ENCODE measurements around the gene SYNGR1. TPM values are rescaled to one million over a fixed set of nuclear protein-coding genes. Genes with fewer than 3 reads are reported as not detected.

Gene SYNGR1
- total and polyA plus RNA-seq, 8 donors: 0.45 to 18.1 (median 6.4) TPM

DNA sequence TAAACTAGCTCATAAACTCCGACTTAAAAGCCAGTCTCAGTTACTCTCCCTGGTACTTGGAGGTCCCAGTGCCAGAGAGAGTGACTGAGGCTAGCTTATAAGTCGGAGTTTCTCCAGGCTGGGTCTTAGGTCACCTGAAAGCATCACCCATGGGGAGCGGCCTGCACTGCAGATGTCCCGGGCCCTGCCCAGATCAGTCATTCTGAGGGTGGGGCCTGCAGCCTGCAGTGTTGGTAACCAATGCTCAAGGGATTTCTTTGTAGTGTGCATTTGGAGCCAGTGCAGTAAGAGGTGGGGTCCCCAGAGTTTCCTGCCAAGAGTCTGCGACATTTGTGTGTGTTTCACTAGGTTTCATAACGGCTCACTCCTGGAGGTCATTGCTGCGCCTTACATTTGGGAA lies 64.6 kb downstream of the SYNGR1 start:
- Histone ChIP-seq H3K4me1 (peaks cover 0 to 48% (median 16%) of the 10 kb centered on the region in 4 donors), H3K36me3 (peaks cover 39 to 50% (median 47%) of the 10 kb centered on the region in 4 donors), H3K27me3 (no peaks in the 10 kb centered on the region), H3K27ac (no peak overlapping the region), H3K9me3 (no peaks in the 10 kb centered on the region), H3K4me3 (no peak overlapping the region)
- intact Hi-C loops (cut with DNase I; ENCODE audit: low total_unique reads): no loop called here
- WGBS, 5 donors: 84 to 96% (median 92%) methylated on average over 7 of the region's 7 CpGs
- TF ChIP-seq POLR2A (IDR thresholded peaks at IDR 0.05): no peak
- no peak for TF ChIP-seq POLR2AphosphoS5 (IDR thresholded peaks at IDR 0.05)
- TF ChIP-seq, protein P1, sequence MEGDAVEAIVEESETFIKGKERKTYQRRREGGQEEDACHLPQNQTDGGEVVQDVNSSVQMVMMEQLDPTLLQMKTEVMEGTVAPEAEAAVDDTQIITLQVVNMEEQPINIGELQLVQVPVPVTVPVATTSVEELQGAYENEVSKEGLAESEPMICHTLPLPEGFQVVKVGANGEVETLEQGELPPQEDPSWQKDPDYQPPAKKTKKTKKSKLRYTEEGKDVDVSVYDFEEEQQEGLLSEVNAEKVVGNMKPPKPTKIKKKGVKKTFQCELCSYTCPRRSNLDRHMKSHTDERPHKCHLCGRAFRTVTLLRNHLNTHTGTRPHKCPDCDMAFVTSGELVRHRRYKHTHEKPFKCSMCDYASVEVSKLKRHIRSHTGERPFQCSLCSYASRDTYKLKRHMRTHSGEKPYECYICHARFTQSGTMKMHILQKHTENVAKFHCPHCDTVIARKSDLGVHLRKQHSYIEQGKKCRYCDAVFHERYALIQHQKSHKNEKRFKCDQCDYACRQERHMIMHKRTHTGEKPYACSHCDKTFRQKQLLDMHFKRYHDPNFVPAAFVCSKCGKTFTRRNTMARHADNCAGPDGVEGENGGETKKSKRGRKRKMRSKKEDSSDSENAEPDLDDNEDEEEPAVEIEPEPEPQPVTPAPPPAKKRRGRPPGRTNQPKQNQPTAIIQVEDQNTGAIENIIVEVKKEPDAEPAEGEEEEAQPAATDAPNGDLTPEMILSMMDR (IDR thresholded peaks at IDR 0.05): no peak
- TF ChIP-seq EP300 (IDR thresholded peaks at IDR 0.05): no peak
- DNase-seq: no peak

DNA sequence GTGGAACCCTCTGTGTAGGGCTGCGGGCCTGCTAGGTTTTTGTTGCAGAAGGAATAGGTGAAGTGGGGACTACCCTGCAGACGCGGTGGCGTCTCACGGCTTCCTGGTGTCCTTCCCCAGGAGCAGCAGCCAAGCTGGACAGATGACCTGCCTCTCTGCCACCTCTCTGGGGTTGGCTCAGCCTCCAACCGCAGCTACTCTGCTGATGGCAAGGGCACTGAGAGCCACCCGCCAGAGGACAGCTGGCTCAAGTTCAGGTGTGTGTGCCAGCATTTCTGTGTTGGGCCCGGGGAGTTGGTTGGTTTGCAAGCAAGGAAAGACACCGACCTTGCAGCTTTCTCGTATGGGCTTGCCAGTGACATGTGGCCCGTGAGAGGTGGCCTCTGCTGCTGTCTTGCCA lies 65.1 kb downstream of the SYNGR1 start:
- no peak for TF ChIP-seq POLR2A (IDR thresholded peaks at IDR 0.05)
- TF ChIP-seq EP300 (IDR thresholded peaks at IDR 0.05): no peak
- H3K27me3 ChIP-seq: no peaks in the 10 kb centered on the region
- peaks cover 44 to 55% (median 52%) of the 10 kb centered on the region in 4 donors for H3K36me3 ChIP-seq
- H3K9me3 ChIP-seq: no peaks in the 10 kb centered on the region
- no peak for DNase-seq
- no peak overlapping the region for H3K27ac ChIP-seq
- no peak overlapping the region for H3K4me3 ChIP-seq
- intact Hi-C loops (cut with DNase I; ENCODE audit: low total_unique reads): no loop called here
- peaks cover 0 to 43% (median 16%) of the 10 kb centered on the region in 4 donors for H3K4me1 ChIP-seq
- whole genome bisulfite sequencing, 5 donors: 64 to 80% (median 75%) methylated on average over 11 of the region's 11 CpGs

DNA sequence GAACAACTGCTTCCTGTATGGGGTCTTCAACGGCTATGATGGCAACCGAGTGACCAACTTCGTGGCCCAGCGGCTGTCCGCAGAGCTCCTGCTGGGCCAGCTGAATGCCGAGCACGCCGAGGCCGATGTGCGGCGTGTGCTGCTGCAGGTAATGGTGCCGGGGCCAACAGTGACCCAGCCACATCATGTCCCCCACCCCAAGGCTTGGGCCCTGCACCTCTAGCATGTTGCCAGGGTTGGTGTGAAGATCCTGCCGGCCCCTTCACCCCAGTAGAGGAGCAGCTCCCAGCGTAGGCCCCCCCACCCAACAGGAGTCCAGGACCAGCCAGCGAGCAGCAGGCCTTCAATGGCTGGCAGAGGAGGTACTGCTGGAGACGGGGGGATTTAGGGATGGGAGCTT lies 65.7 kb downstream of the SYNGR1 start:
- H3K27me3 ChIP-seq: no peaks in the 10 kb centered on the region
- H3K27ac ChIP-seq: no peak overlapping the region
- no peak for DNase-seq
- no peak overlapping the region for H3K4me3 ChIP-seq
- peaks cover 50 to 61% (median 58%) of the 10 kb centered on the region in 4 donors for H3K36me3 ChIP-seq
- 94 to 100% (median 96%) methylated on average over 6 to 16 of the region's 16 CpGs for WGBS, 5 donors
- H3K4me1 ChIP-seq: peaks cover 0 to 37% (median 14%) of the 10 kb centered on the region in 4 donors
- no peaks in the 10 kb centered on the region for H3K9me3 ChIP-seq
- intact Hi-C loops (cut with DNase I; ENCODE audit: low total_unique reads): no loop called here
- no peak for TF ChIP-seq POLR2AphosphoS5 (IDR thresholded peaks at IDR 0.05)

DNA sequence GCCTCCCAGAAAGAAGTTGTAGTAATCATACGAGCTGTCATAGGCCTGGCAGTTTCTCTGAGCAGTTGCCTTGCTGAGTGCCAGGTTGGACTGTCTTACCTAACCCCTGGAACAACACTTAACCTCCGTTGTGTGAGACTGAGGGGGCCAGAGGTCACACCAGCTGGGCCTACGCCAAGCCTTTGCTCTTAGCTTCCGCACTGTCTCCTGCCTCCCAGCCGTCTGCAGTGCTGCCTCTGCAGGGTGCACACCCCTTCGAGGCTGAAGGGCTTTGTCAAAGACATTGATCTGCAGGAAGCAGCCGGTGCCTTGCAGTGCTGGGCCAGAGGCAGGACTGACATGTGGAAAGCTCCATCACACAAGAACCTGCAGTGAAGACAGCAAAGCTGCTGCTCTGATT lies 66.5 kb downstream of the SYNGR1 start:
- intact Hi-C loops (cut with DNase I; ENCODE audit: low total_unique reads): no loop called here
- Histone ChIP-seq H3K27me3 (no peaks in the 10 kb centered on the region), H3K4me3 (no peak overlapping the region), H3K27ac (no peak overlapping the region), H3K4me1 (peaks cover 0 to 34% (median 14%) of the 10 kb centered on the region in 4 donors), H3K9me3 (no peaks in the 10 kb centered on the region), H3K36me3 (peaks cover 55 to 69% (median 65%) of the 10 kb centered on the region in 4 donors)
- no peak for DNase-seq
- 57 to 80% (median 74%) methylated on average over 4 to 7 of the region's 7 CpGs for WGBS, 5 donors
- TF ChIP-seq POLR2A (IDR thresholded peaks at IDR 0.05): no peak
- TF ChIP-seq, protein P1 (IDR thresholded peaks at IDR 0.05): no peak
- no peak for TF ChIP-seq EP300 (IDR thresholded peaks at IDR 0.05)
- no peak for TF ChIP-seq POLR2AphosphoS5 (IDR thresholded peaks at IDR 0.05)

DNA sequence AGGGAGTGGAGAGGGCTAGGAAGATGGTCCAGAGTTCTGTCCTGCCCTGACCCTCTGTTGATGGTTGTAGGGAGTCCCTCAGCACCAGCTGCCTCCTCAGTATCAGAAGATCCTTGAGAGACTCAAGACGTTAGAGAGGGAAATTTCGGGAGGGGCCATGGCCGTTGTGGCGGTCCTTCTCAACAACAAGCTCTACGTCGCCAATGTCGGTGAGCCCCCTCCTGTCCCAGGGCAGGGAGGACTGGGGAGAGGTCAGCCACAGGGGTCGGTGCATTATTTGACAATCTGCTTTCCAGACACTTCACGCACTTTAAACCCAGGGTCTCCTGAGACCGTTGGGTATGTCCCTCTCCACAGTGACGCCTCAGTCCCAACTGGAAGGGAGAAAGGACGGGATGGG lies 67.8 kb downstream of the SYNGR1 start:
- Histone ChIP-seq H3K9me3 (no peaks in the 10 kb centered on the region), H3K36me3 (peaks cover 68 to 82% (median 79%) of the 10 kb centered on the region in 4 donors), H3K27me3 (no peaks in the 10 kb centered on the region), H3K4me3 (no peak overlapping the region), H3K27ac (no peak overlapping the region), H3K4me1 (peaks cover 0 to 21% (median 9%) of the 10 kb centered on the region in 4 donors)
- TF ChIP-seq EP300 (IDR thresholded peaks at IDR 0.05) (no peak), POLR2A (IDR thresholded peaks at IDR 0.05) (no peak), POLR2AphosphoS5 (IDR thresholded peaks at IDR 0.05) (no peak)
- TF ChIP-seq, protein P1 (IDR thresholded peaks at IDR 0.05): no peak
- intact Hi-C loops (cut with DNase I; ENCODE audit: low total_unique reads): no loop called here
- DNase-seq: no peak
- WGBS, 5 donors: 91 to 95% (median 93%) methylated on average over 12 of the region's 12 CpGs

All from stomach (tissue), 9 donors.